Esophagus muscularis mucosa (tissue), 4 donors: ENCODE data around the gene MACROD2. TPM values are rescaled to one million over a fixed set of nuclear protein-coding genes. Genes with fewer than 3 reads are reported as not detected.

Experiments
- DNase-seq: peaks from one replicate; pipeline ENCODE4 v3.0.0-alpha.2; 2017; ENCODE audit errors: extremely low spot score
- H3K27ac ChIP-seq, 4 donors: fragments of 200-600 bp; sonication (generic); replicated peaks in 1 of 4; 1 replicate in 3 of 4; 2 replicates in 1 of 4; pipeline ENCODE4 v1.5.1; 2016 to 2019; ENCODE audit warnings: mild to moderate bottlenecking in 1 of 4
- H3K27me3 ChIP-seq, 4 donors: fragments of 200-600 bp; sonication (generic); one replicate each; pipeline versions ENCODE4 v1.5.1 to v1.6.0; 2016 to 2019
- H3K36me3 ChIP-seq, 4 donors: fragments of 200-600 bp; sonication (generic); one replicate each; pipeline ENCODE4 v1.5.1; 2016 to 2019
- H3K4me1 ChIP-seq, 4 donors: fragments of 200-600 bp; sonication (generic); one replicate each; pipeline ENCODE4 v1.5.1; 2016 to 2019
- H3K4me3 ChIP-seq, 4 donors: fragments of 200-600 bp; sonication (generic); 1 replicate in 2 of 4; 2 replicates in 2 of 4; pipeline ENCODE4 v1.5.1; 2016 to 2019; ENCODE audit warnings: mild to moderate bottlenecking in 4 of 4, moderate library complexity in 1 of 4
- H3K9me3 ChIP-seq, 4 donors: fragments of 200-600 bp; sonication (generic); 1 replicate in 3 of 4; 2 replicates in 1 of 4; pipeline ENCODE4 v1.5.1; 2016 to 2019
- EP300 ChIP-seq: sonication (generic); formaldehyde crosslinking; IDR thresholded peaks from one replicate; pipeline ENCODE4 v1.6.1; 2017; ENCODE audit warnings: antibody characterized with exemption
- POLR2A ChIP-seq: fragments of 450-650 bp; IDR thresholded peaks from one replicate; pipeline ENCODE4 v1.6.1; 2017; ENCODE audit warnings: antibody characterized with exemption, moderate library complexity, mild to moderate bottlenecking, low read depth
- POLR2AphosphoS5 ChIP-seq, 2 donors: sonication (generic); formaldehyde crosslinking; IDR thresholded peaks; one replicate each; pipeline ENCODE4 v1.6.1; 2017; ENCODE audit warnings: antibody characterized with exemption in 2 of 2
- WGBS: methylation state at CpG from one replicate; pipeline ENCODE4 v1.1.5; 2018; 5-methylcytosine and 5-hydroxymethylcytosine counted together
- intact Hi-C: fragments of 100-400 bp; cut with DNase I; formaldehyde crosslinking; loops from one replicate; pipeline ENCODE4 v1.15.1; 2023
- total RNA-seq, 4 donors: library from RNA; depleted of rRNA; stranded (reverse); fragments of >200 nt; gene quantifications; one replicate each; pipeline versions ENCODE4 v1.1.0 to v1.2.1, GENCODE V29; 2016
- TF ChIP-seq, protein P1 (sequence below), 3 experiments: fragments of 200-600 bp in 2 of 3; fragments of 450-650 bp in 1 of 3; sonication (generic) in 2 of 3; IDR thresholded peaks; one replicate each; pipeline ENCODE4 v1.5.1; 2017 to 2019; ENCODE audit warnings: antibody characterized with exemption in 3 of 3, mild to moderate bottlenecking in 2 of 3, moderate library complexity in 1 of 3

MACROD2 gene
- total RNA-seq, 4 donors from 2014 or later, result 1.4 to 3.6 (median 2.6) TPM

DNA sequence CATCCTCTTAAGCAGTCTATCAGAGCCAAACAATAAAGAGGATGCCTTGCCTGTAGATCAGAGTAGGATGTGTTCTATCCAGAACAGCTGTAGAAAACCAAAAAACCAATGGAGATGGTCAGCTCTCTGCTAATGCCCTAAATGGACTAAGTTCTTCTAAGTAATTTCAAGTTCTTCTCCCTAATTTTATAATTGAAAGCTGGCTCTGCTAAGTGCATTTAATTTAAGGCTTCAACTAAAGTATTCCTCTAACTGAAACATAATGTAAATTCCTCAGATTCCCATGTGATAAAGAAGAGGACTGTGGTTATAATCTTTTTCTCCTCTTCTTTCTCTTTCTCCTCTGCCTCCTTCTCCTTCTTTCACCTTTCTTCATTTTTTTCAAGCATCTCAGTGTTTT lies 1868.4 kb downstream of the MACROD2 start:
- H3K27me3 ChIP-seq, result no peaks in the 10 kb centered on the region
- no peaks in the 10 kb centered on the region for H3K36me3 ChIP-seq
- H3K4me1 ChIP-seq, result no peaks in the 10 kb centered on the region
- TF ChIP-seq POLR2AphosphoS5 (IDR thresholded peaks at IDR 0.05), result no peak
- TF ChIP-seq, protein P1, sequence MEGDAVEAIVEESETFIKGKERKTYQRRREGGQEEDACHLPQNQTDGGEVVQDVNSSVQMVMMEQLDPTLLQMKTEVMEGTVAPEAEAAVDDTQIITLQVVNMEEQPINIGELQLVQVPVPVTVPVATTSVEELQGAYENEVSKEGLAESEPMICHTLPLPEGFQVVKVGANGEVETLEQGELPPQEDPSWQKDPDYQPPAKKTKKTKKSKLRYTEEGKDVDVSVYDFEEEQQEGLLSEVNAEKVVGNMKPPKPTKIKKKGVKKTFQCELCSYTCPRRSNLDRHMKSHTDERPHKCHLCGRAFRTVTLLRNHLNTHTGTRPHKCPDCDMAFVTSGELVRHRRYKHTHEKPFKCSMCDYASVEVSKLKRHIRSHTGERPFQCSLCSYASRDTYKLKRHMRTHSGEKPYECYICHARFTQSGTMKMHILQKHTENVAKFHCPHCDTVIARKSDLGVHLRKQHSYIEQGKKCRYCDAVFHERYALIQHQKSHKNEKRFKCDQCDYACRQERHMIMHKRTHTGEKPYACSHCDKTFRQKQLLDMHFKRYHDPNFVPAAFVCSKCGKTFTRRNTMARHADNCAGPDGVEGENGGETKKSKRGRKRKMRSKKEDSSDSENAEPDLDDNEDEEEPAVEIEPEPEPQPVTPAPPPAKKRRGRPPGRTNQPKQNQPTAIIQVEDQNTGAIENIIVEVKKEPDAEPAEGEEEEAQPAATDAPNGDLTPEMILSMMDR (IDR thresholded peaks at IDR 0.05), result no peak
- no peak for TF ChIP-seq EP300
- no peak for TF ChIP-seq POLR2A
- H3K27ac ChIP-seq, result no peak overlapping the region
- no peaks in the 10 kb centered on the region for H3K9me3 ChIP-seq
- intact Hi-C loops, result no loop called here
- no peak overlapping the region for H3K4me3 ChIP-seq
- DNase-seq, result no peak

DNA sequence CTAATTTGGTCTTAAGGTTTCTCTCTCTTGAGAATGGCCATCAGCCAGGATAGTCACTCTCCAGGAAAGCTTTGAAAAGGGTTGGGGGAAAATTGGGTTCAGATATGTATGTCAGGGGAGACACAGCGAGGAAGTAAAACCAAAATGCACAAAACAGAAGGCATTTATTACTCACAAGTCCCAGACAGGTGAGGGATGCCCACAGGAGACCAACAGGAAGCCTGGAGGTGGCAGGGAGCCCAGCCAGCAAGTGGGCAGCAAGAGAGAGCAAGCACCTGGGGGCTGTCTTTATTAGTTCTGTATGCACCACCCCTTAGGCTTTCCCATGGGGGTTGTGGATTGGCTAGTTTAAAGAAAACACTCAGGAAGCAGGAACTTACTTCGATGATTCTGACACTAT lies 1870.2 kb downstream of the MACROD2 start:
- intact Hi-C loops, result no loop called here
- Histone ChIP-seq H3K27ac (no peak overlapping the region), H3K4me1 (no peaks in the 10 kb centered on the region), H3K36me3 (no peaks in the 10 kb centered on the region), H3K4me3 (no peak overlapping the region), H3K9me3 (no peaks in the 10 kb centered on the region), H3K27me3 (no peaks in the 10 kb centered on the region)
- DNase-seq, result no peak
- WGBS, result 91% methylated on average over 2 of the region's 2 CpGs
- TF ChIP-seq POLR2AphosphoS5 (IDR thresholded peaks at IDR 0.05) (no peak), POLR2A (no peak), EP300 (no peak)
- TF ChIP-seq, protein P1 (IDR thresholded peaks at IDR 0.05), result no peak

DNA sequence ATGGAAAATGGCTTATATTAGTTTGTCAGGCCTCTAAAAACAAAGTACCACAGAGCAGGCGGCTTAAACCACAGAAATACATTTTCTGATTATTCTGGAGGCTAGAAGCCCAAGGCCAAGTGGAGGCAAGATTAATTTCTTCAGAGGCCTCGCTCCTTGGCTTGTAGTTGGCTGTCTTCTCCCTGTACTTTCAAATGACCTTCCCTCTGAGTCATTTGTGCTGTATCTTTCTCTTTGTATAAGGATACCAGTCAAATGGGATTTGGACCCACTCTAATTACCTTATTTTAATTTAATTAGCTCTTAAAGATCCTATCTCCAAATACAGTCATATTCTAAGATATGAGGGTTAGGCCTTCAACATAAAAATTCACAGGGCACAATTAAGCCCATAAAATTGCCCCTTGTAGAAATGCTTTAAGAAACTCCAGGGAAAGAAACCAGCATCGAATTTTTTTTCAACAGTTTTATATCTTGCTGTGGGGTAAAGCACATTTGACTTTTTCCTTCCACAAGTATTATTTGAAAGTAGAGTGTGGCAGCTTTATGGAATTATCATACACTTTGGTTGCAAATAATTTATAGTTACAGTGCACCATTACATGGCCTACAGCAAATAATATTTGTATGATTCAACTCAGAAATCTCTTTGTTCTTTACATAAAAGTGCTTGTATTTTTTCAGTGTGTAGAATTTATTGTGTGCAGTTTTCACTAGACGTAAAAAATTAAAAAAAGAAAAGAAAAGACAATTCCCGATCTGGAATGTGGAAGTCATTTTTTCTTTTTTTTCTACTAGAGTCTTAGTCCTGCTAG lies 1871.8 kb downstream of the MACROD2 start:
- intact Hi-C loops, result no loop called here
- H3K36me3 ChIP-seq, result no peaks in the 10 kb centered on the region
- 81% methylated on average over 5 of the region's 5 CpGs for WGBS
- no peak for DNase-seq
- no peaks in the 10 kb centered on the region for H3K27me3 ChIP-seq
- TF ChIP-seq POLR2A, result no peak
- TF ChIP-seq, protein P1 (IDR thresholded peaks at IDR 0.05), result no peak
- no peak for TF ChIP-seq POLR2AphosphoS5 (IDR thresholded peaks at IDR 0.05)
- no peak for TF ChIP-seq EP300
- no peak overlapping the region for H3K4me3 ChIP-seq
- no peak overlapping the region for H3K27ac ChIP-seq
- no peaks in the 10 kb centered on the region for H3K9me3 ChIP-seq
- no peaks in the 10 kb centered on the region for H3K4me1 ChIP-seq

DNA sequence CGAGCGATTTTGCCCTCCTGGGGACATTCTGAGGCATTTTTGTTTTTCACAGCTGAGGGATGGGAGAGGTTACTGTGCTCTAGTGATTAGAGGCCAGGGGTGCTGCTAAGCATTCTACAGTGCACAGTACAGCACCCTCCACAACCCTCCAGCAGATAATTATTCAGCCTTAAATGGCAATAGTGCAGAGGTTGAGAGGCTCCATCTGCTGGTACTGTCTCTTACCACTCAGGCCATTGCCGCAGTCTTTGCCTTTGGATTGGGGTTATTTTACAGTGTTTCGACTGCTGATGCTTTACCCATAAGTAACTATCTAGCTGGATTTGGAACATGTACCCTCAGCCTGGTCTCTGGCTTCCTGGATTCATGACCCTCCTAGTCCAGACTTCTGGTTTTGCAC lies 1872.6 kb downstream of the MACROD2 start:
- Histone ChIP-seq H3K9me3 (no peaks in the 10 kb centered on the region), H3K27me3 (no peaks in the 10 kb centered on the region), H3K27ac (no peak overlapping the region), H3K4me3 (no peak overlapping the region), H3K4me1 (no peaks in the 10 kb centered on the region), H3K36me3 (no peaks in the 10 kb centered on the region)
- intact Hi-C loops, result no loop called here
- no peak for DNase-seq
- no peak for TF ChIP-seq EP300
- no peak for TF ChIP-seq POLR2A
- TF ChIP-seq POLR2AphosphoS5 (IDR thresholded peaks at IDR 0.05), result no peak
- TF ChIP-seq, protein P1 (IDR thresholded peaks at IDR 0.05), result no peak
- 97% methylated on average over 4 of the region's 4 CpGs for WGBS

DNA sequence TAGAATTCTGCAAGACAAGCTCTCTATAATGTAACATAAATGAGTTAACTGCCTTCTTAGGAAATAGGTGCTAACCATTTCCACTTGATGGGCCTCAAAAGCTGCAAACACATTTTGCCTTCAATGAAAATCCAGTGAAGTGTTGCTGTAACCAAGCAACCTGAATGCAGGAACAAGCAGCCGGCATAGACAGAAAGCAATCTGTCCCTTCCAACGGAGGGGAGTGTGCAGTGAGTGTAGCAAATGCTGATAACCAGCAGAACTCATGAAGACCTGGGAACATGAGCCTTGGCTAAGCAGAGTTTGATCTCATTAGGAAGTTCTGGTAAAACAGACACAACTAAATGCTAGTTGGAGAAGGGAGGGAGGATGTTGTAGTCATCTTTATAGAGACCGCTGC lies 1880.1 kb downstream of the MACROD2 start:
- no peak for DNase-seq
- Histone ChIP-seq H3K27ac (no peak overlapping the region), H3K4me1 (no peaks in the 10 kb centered on the region), H3K4me3 (no peak overlapping the region), H3K9me3 (no peaks in the 10 kb centered on the region), H3K27me3 (no peaks in the 10 kb centered on the region), H3K36me3 (no peaks in the 10 kb centered on the region)
- intact Hi-C loops, result no loop called here
- TF ChIP-seq, protein P1 (IDR thresholded peaks at IDR 0.05), result no peak
- TF ChIP-seq POLR2AphosphoS5 (IDR thresholded peaks at IDR 0.05), result no peak
- TF ChIP-seq POLR2A, result no peak
- 58% methylated on average over 3 of the region's 3 CpGs for WGBS
